Measurements from ENCODE around the gene ACYP1. TPM values are rescaled to one million over a fixed set of nuclear protein-coding genes. Genes with fewer than 3 reads are reported as not detected.

The ACYP1 gene
- polyA plus RNA-seq, 4 donors = 25.5 to 52.6 (median 33.8) TPM

Other genes starting within 250 kb of the ACYP1 start
- gene PROX2, start 187.9 kb downstream of the ACYP1 start, polyA plus RNA-seq (ENCODE audit: insufficient read length in 4 of 4) = 1 to 10 TPM in 2 of 4 donors, under 1 TPM in 2; 0.37 to 3.0 (median 0.83) TPM
- gene DLST, start 182.1 kb downstream of the ACYP1 start, polyA plus RNA-seq (ENCODE audit: insufficient read length in 4 of 4) = 100 to 1,000 TPM in 3 of 4 donors, 10 to 100 TPM in 1; 74.3 to 122 (median 113) TPM
- gene RPS6KL1, start 140.8 kb downstream of the ACYP1 start, polyA plus RNA-seq (ENCODE audit: insufficient read length in 4 of 4) = 1 to 10 TPM in 2 of 4 donors, under 1 TPM in 2; 0.72 to 1.8 (median 1.2) TPM
- gene PGF, start 108.4 kb downstream of the ACYP1 start, polyA plus RNA-seq (ENCODE audit: insufficient read length in 4 of 4) = 10 to 100 TPM in 1 of 4 donors, 1 to 10 TPM in 3; 5.7 to 12.5 (median 8.4) TPM
- 10 to 100 TPM; 48.4 to 67.7 (median 61.4) TPM for gene EIF2B2, start 61.1 kb downstream of the ACYP1 start, polyA plus RNA-seq (ENCODE audit: insufficient read length in 4 of 4)
- gene MLH3, start 12.6 kb downstream of the ACYP1 start, polyA plus RNA-seq (ENCODE audit: insufficient read length in 4 of 4) = 10 to 100 TPM; 27.8 to 46.1 (median 37.1) TPM
- 1 to 10 TPM; 1.7 to 9.5 (median 8.3) TPM for gene ZC2HC1C, start 5.6 kb upstream of the ACYP1 start, polyA plus RNA-seq (ENCODE audit: insufficient read length in 4 of 4)
- gene NEK9, start 63.0 kb upstream of the ACYP1 start, polyA plus RNA-seq (ENCODE audit: insufficient read length in 4 of 4) = 100 to 1,000 TPM; 117 to 141 (median 122) TPM
- 100 to 1,000 TPM; 232 to 293 (median 275) TPM for gene TMED10, start 112.6 kb upstream of the ACYP1 start, polyA plus RNA-seq (ENCODE audit: insufficient read length in 4 of 4)
- 1,000 to 10,000 TPM in 1 of 4 donors, 100 to 1,000 TPM in 1, 10 to 100 TPM in 2; 57.8 to 7,570 (median 105) TPM for gene FOS, start 214.8 kb upstream of the ACYP1 start, polyA plus RNA-seq (ENCODE audit: insufficient read length in 4 of 4)

All from left renal pelvis (tissue), 4 donors.